Uterus (tissue), 2 donors: ENCODE measurements around the gene MUC22.
"Not testable (repeated sequence)": the region's sequence is repeated elsewhere in the genome, so short reads cannot be mapped to it uniquely, and the experiment has no call there.

Source experiments
- CTCF ChIP-seq, 4 experiments: fragments of 200-600 bp in 2 of 4; fragments of 450-650 bp in 2 of 4; sonication (generic) in 2 of 4; IDR thresholded peaks; one replicate each; pipeline ENCODE4 v1.5.1; 2016 to 2019; ENCODE audit warnings: antibody characterized with exemption in 4 of 4, mild to moderate bottlenecking in 2 of 4, moderate library complexity in 1 of 4
- POLR2A ChIP-seq, 2 donors: fragments of 450-650 bp; IDR thresholded peaks; one replicate each; pipeline ENCODE4 v1.6.1; 2016; ENCODE audit warnings: antibody characterized with exemption in 2 of 2, mild to moderate bottlenecking in 1 of 2, moderate library complexity in 1 of 2

DNA sequence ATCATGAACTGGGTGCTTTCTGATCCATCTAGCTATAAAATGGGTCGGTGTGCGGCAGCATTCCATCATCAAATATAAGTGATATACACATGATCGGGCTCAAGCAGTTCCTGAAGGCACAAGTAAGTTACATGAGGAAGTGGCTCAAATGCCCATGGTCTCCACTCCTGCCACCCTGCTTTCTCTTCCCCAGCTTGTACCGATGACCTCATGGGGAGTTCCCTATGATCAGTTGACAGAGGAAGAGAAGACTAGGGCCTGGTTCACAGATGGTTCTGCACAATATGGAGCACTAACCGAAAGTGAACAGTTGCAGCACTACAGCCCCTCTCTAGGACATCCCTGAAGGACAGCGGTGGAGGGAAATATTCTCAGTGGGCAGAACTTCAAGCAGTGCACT is 41.1 kb upstream of the MUC22 start:
- not testable (repeated sequence) for TF ChIP-seq CTCF, POLR2A (IDR thresholded peaks at IDR 0.05)
